Measurements from ENCODE around the gene PHTF2.

- no peak for TF ChIP-seq CTCF (optimal IDR thresholded peaks at IDR 0.05 in 1 of 3, IDR thresholded peaks at IDR 0.05 in 1 of 3, conservative IDR thresholded peaks at IDR 0.05 in 1 of 3; ENCODE audit: extremely low read depth in 1 of 3, insufficient read depth in 2 of 3, low read length in 3 of 3)
- no peak for TF ChIP-seq EZH2 (IDR thresholded peaks at IDR 0.05; ENCODE audit: low read length)
Observed at GRCh38 chr7:77989981-77990566, 191.5 kb downstream of the PHTF2 start.
